ENCODE results near the gene SMPD3.

Gene SMPD3

GRCh38 chr16:68343137-68343536 lies 105.2 kb downstream of the SMPD3 start:
- Histone ChIP-seq H3K9me3 (ENCODE audit: control insufficient read depth, insufficient read depth, low read length) (no peaks in the 10 kb centered on the region), H3K36me3 (ENCODE audit: control insufficient read depth, insufficient read depth, low read length) (peaks cover 90% of the 10 kb centered on the region), H3K27ac (ENCODE audit: low read depth, low read length) (no peak overlapping the region), H3K27me3 (ENCODE audit: control insufficient read depth, insufficient read depth, low read length) (no peaks in the 10 kb centered on the region), H3K4me1 (ENCODE audit: control insufficient read depth, insufficient read depth, low read length) (no peaks in the 10 kb centered on the region), H3K9ac (ENCODE audit: low read depth, low read length) (no peak overlapping the region), H3K4me3 (ENCODE audit: low read depth, low read length) (no peak overlapping the region)

- Histone ChIP-seq H3K4me1 (ENCODE audit: control insufficient read depth, insufficient read depth, low read length) (no peaks in the 10 kb centered on the region), H3K36me3 (ENCODE audit: control insufficient read depth, insufficient read depth, low read length) (peaks cover 90% of the 10 kb centered on the region), H3K27me3 (ENCODE audit: control insufficient read depth, insufficient read depth, low read length) (no peaks in the 10 kb centered on the region)
Measured at GRCh38 chr16:68342620-68343019, 105.7 kb downstream of the SMPD3 start.

DNA sequence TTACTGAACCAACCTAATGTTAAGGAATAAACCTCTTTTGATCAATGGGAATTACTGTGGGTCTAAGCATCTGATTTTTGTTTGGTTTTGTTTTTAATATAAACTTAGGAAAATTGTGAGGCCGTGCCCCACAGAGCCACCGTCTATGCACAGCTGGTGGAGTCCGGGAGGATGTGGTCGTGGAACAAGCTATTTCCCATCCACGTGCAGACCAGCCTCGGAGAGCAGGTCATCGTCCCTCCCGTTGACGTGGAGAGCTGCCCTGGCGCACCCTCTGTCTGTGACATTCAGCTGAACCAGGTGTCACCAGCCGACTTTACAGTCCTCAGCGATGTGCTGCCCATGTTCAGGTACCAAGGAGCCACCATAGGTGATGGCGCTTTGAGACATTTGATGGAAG lies 109.1 kb downstream of the SMPD3 start:
- H3K4me1 ChIP-seq (ENCODE audit: control insufficient read depth, insufficient read depth, low read length), result no peaks in the 10 kb centered on the region
- no peak overlapping the region for H3K9ac ChIP-seq (ENCODE audit: low read depth, low read length)
- H3K27me3 ChIP-seq (ENCODE audit: control insufficient read depth, insufficient read depth, low read length), result no peaks in the 10 kb centered on the region
- no peak overlapping the region for H3K4me3 ChIP-seq (ENCODE audit: low read depth, low read length)
- H3K27ac ChIP-seq (ENCODE audit: low read depth, low read length), result no peak overlapping the region
- no peaks in the 10 kb centered on the region for H3K9me3 ChIP-seq (ENCODE audit: control insufficient read depth, insufficient read depth, low read length)
- H3K36me3 ChIP-seq (ENCODE audit: control insufficient read depth, insufficient read depth, low read length), result peaks cover 77% of the 10 kb centered on the region

More at GRCh38 chr16:68342620-68343019, 105.7 kb downstream of the SMPD3 start:
- Histone ChIP-seq H3K9me3 (ENCODE audit: control insufficient read depth, insufficient read depth, low read length) (no peaks in the 10 kb centered on the region), H3K9ac (ENCODE audit: low read depth, low read length) (no peak overlapping the region), H3K27ac (ENCODE audit: low read depth, low read length) (no peak overlapping the region), H3K4me3 (ENCODE audit: low read depth, low read length) (no peak overlapping the region)

GRCh38 chr16:68338326-68339119 lies 109.8 kb downstream of the SMPD3 start:
- no peaks in the 10 kb centered on the region for H3K27me3 ChIP-seq (ENCODE audit: control insufficient read depth, insufficient read depth, low read length)
- no peak overlapping the region for H3K9ac ChIP-seq (ENCODE audit: low read depth, low read length)
- no peaks in the 10 kb centered on the region for H3K9me3 ChIP-seq (ENCODE audit: control insufficient read depth, insufficient read depth, low read length)
- H3K4me3 ChIP-seq (ENCODE audit: low read depth, low read length), result no peak overlapping the region
- no peak overlapping the region for H3K27ac ChIP-seq (ENCODE audit: low read depth, low read length)
- no peaks in the 10 kb centered on the region for H3K4me1 ChIP-seq (ENCODE audit: control insufficient read depth, insufficient read depth, low read length)
- H3K36me3 ChIP-seq (ENCODE audit: control insufficient read depth, insufficient read depth, low read length), result peaks cover 78% of the 10 kb centered on the region

DNA sequence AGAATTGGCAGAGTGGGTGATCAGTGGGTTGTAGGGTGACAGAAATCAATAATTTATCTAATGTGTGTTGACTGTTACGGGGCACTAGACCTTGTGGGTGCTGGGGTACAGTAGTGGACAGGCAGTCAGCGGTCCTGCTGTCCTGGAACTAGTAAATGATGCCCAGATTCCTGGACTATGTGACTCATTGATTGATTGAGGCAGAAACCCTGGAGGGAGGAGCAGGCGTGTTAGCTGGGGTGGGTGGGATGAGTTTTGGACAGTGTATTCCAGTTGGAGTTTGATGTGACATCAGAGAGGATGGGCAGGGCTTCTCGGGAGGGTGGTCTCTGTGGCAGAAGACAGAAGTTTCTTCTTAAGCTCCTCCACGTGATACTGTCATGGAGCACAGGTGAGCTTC lies 113.1 kb downstream of the SMPD3 start:
- Histone ChIP-seq H3K36me3 (ENCODE audit: control insufficient read depth, insufficient read depth, low read length) (peaks cover 78% of the 10 kb centered on the region), H3K9ac (ENCODE audit: low read depth, low read length) (no peak overlapping the region), H3K27me3 (ENCODE audit: control insufficient read depth, insufficient read depth, low read length) (no peaks in the 10 kb centered on the region), H3K9me3 (ENCODE audit: control insufficient read depth, insufficient read depth, low read length) (no peaks in the 10 kb centered on the region), H3K4me3 (ENCODE audit: low read depth, low read length) (no peak overlapping the region), H3K4me1 (ENCODE audit: control insufficient read depth, insufficient read depth, low read length) (no peaks in the 10 kb centered on the region), H3K27ac (ENCODE audit: low read depth, low read length) (no peak overlapping the region)

- H3K27ac ChIP-seq (ENCODE audit: low read depth, low read length), result peak overlapping the region; percentile 54
- peaks cover 65% of the 10 kb centered on the region for H3K36me3 ChIP-seq (ENCODE audit: control insufficient read depth, insufficient read depth, low read length)
Measured at GRCh38 chr16:68332411-68333121, 115.7 kb downstream of the SMPD3 start.

GRCh38 chr16:68331879-68332410 lies 116.4 kb downstream of the SMPD3 start:
- Histone ChIP-seq H3K4me3 (ENCODE audit: low read depth, low read length) (no peak overlapping the region), H3K9ac (ENCODE audit: low read depth, low read length) (no peak overlapping the region), H3K27ac (ENCODE audit: low read depth, low read length) (peak overlapping the region; percentile 54), H3K36me3 (ENCODE audit: control insufficient read depth, insufficient read depth, low read length) (peaks cover 62% of the 10 kb centered on the region), H3K9me3 (ENCODE audit: control insufficient read depth, insufficient read depth, low read length) (no peaks in the 10 kb centered on the region), H3K27me3 (ENCODE audit: control insufficient read depth, insufficient read depth, low read length) (no peaks in the 10 kb centered on the region), H3K4me1 (ENCODE audit: control insufficient read depth, insufficient read depth, low read length) (peaks cover 4% of the 10 kb centered on the region; the same call in 1 of the 2 replicates)

More at GRCh38 chr16:68332411-68333121, 115.7 kb downstream of the SMPD3 start:
- H3K9ac ChIP-seq (ENCODE audit: low read depth, low read length), result no peak overlapping the region
- peaks cover 4% of the 10 kb centered on the region; the same call in 1 of the 2 replicates for H3K4me1 ChIP-seq (ENCODE audit: control insufficient read depth, insufficient read depth, low read length)
- no peak overlapping the region for H3K4me3 ChIP-seq (ENCODE audit: low read depth, low read length)
- no peaks in the 10 kb centered on the region for H3K9me3 ChIP-seq (ENCODE audit: control insufficient read depth, insufficient read depth, low read length)
- H3K27me3 ChIP-seq (ENCODE audit: control insufficient read depth, insufficient read depth, low read length), result no peaks in the 10 kb centered on the region

DNA sequence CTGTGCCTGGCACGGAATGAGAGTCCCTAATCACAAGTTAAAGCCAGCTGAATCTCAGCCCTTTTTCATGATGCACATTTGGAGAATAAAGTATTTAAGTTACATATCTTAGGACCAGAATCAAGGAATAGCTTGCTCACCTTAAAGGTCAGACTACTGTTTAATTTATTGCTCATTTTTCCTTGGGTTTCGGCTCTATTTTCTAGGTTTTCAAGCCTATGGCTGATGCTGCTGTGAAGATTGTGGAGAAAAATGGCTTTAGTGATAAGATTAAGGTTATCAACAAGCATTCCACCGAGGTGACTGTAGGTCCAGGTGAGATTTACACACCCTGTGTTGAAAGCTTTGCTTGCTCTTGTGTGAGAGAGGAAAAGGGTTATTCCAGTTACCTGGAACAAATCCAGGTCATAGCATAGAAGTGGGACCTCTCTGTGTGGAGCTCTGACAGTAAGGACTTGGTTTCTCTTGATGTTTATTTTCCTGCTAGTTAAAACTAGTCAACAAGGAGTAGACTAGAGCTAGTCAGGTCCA lies 119.4 kb downstream of the SMPD3 start:
- Histone ChIP-seq H3K9ac (ENCODE audit: low read depth, low read length) (no peak overlapping the region), H3K27ac (ENCODE audit: low read depth, low read length) (no peak overlapping the region), H3K4me3 (ENCODE audit: low read depth, low read length) (no peak overlapping the region), H3K36me3 (ENCODE audit: control insufficient read depth, insufficient read depth, low read length) (peaks cover 75% of the 10 kb centered on the region), H3K27me3 (ENCODE audit: control insufficient read depth, insufficient read depth, low read length) (no peaks in the 10 kb centered on the region), H3K4me1 (ENCODE audit: control insufficient read depth, insufficient read depth, low read length) (peaks cover 4% of the 10 kb centered on the region; the same call in 1 of the 2 replicates), H3K9me3 (ENCODE audit: control insufficient read depth, insufficient read depth, low read length) (no peaks in the 10 kb centered on the region)

DNA sequence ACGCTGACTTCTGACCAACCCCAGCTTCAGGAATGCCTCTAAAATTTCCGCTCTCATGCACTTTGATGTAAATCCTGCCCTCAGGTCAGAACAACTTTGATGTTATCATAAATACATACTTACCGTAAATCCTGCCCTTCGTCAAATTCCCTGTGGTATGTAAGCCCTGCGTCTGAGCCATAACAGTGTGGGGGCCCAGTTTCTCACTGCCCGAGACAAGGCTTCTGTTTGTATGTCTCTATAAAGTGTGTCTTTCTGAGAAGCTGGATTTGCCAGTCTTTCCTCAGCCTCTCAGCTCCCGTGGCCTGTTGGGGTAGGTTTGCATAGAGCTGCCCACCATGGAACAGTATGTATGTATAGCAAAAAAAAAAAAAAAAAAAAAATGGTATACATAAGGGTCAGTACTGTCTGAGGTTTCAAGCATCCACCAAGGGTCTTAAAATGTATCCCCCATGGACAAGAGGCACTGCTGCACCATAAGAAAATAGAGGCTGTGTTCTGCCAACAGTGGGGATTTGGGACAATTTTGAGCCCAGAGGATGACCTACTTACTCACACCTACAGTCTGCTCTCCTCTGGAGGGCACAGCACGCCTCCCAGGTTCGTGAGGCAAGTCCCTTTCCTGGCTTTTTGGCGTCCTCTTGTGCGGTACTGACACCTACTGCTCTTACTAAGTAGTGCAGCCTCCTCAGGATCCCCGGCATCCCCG lies 120.0 kb downstream of the SMPD3 start:
- no peaks in the 10 kb centered on the region for H3K27me3 ChIP-seq (ENCODE audit: control insufficient read depth, insufficient read depth, low read length)
- H3K9me3 ChIP-seq (ENCODE audit: control insufficient read depth, insufficient read depth, low read length), result no peaks in the 10 kb centered on the region
- no peak overlapping the region for H3K27ac ChIP-seq (ENCODE audit: low read depth, low read length)
- no peak overlapping the region for H3K9ac ChIP-seq (ENCODE audit: low read depth, low read length)
- H3K4me3 ChIP-seq (ENCODE audit: low read depth, low read length), result no peak overlapping the region
- H3K36me3 ChIP-seq (ENCODE audit: control insufficient read depth, insufficient read depth, low read length), result peaks cover 75% of the 10 kb centered on the region
- H3K4me1 ChIP-seq (ENCODE audit: control insufficient read depth, insufficient read depth, low read length), result peaks cover 4% of the 10 kb centered on the region; the same call in 1 of the 2 replicates

DNA sequence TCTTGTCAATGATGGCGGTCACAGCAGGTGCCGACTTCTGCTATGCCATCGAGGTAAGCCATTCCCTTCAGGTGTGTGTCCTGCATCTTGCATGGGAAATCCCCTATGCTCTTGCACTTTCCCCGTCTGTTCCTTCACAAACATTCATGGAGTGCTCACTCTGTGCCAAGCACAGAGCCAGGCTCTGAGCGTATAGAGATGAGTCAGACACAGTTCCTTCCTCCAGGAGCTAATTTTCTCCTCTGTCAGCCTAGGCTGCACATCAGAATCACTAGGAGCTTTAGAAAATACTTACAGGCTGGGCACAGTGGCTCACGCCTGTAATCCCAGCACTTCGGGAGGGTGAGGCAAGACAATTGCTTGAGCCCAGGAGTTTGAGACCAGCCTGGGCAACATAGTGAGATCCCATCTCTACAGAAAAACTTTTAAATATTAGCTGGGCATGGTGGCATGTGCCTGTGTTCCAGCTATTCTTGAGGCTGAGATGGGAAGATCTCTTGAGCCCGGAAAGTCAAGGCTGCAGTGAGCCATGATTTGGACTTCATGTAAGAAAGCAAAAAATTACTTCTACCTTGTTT lies 123.4 kb downstream of the SMPD3 start:
- H3K27me3 ChIP-seq (ENCODE audit: control insufficient read depth, insufficient read depth, low read length), result no peaks in the 10 kb centered on the region
- no peaks in the 10 kb centered on the region for H3K9me3 ChIP-seq (ENCODE audit: control insufficient read depth, insufficient read depth, low read length)
- no peak overlapping the region for H3K4me3 ChIP-seq (ENCODE audit: low read depth, low read length)
- H3K9ac ChIP-seq (ENCODE audit: low read depth, low read length), result no peak overlapping the region
- peaks cover 74% of the 10 kb centered on the region for H3K36me3 ChIP-seq (ENCODE audit: control insufficient read depth, insufficient read depth, low read length)
- peaks cover 4% of the 10 kb centered on the region; the same call in 1 of the 2 replicates for H3K4me1 ChIP-seq (ENCODE audit: control insufficient read depth, insufficient read depth, low read length)
- no peak overlapping the region for H3K27ac ChIP-seq (ENCODE audit: low read depth, low read length)
